Right lobe of liver (tissue), 4 donors: ENCODE results near the gene ANKS6.

Experiments
- POLR2A ChIP-seq: fragments of 450-650 bp; IDR thresholded peaks from one replicate; pipeline ENCODE4 v1.6.1; 2017; ENCODE audit warnings: antibody characterized with exemption, mild to moderate bottlenecking
- TF ChIP-seq, protein P1 (sequence below), 4 donors: fragments of 200-600 bp in 3 of 4; fragments of 450-650 bp in 1 of 4; IDR thresholded peaks; one replicate each; pipeline versions ENCODE4 v1.5.1 to v1.8.0; 2016 to 2022; ENCODE audit warnings: antibody characterized with exemption in 4 of 4, mild to moderate bottlenecking in 2 of 4
- donor health status: DM: no; HTN: no; CAD: no.
- donor health status: DM: no; HTN: no; CAD: no.
- donor health status: DM: no; HTN: yes; CAD: no.

DNA sequence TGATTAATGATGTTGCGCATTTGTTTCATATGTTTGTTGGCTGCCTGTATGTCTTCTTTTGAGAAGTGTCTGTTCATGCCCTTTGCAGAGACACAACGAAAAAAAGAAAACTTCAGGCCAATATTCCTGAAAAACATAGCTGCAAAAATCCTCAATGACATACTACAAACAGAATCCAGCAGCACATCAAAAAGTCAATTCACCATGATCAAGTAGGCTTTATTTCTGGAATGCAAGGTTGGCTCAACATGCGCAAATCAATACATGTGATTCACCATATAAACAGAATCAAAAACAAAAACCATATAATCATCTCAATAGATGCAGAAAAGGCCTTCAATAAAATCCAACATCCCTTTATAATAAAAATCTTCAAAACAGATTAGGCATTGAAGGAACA lies 1.9 kb upstream of the ANKS6 start:
- TF ChIP-seq, protein P1, sequence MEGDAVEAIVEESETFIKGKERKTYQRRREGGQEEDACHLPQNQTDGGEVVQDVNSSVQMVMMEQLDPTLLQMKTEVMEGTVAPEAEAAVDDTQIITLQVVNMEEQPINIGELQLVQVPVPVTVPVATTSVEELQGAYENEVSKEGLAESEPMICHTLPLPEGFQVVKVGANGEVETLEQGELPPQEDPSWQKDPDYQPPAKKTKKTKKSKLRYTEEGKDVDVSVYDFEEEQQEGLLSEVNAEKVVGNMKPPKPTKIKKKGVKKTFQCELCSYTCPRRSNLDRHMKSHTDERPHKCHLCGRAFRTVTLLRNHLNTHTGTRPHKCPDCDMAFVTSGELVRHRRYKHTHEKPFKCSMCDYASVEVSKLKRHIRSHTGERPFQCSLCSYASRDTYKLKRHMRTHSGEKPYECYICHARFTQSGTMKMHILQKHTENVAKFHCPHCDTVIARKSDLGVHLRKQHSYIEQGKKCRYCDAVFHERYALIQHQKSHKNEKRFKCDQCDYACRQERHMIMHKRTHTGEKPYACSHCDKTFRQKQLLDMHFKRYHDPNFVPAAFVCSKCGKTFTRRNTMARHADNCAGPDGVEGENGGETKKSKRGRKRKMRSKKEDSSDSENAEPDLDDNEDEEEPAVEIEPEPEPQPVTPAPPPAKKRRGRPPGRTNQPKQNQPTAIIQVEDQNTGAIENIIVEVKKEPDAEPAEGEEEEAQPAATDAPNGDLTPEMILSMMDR (IDR thresholded peaks at IDR 0.05): no peak
- TF ChIP-seq POLR2A: no peak
